ENCODE results near the gene CEPT1. TPM values are rescaled to one million over a fixed set of nuclear protein-coding genes. Genes with fewer than 3 reads are reported as not detected.

CEPT1 gene
- total RNA-seq, 1 donor from 2014 or later = 34.9 TPM

- no peak for DNase-seq (ENCODE audit: low spot score)
These were observed 52.9 kb downstream of the CEPT1 start for GRCh38 chr1:111192658-111193519.

GRCh38 chr1:111193712-111194480, 53.9 kb downstream of the CEPT1 start:
- no peak for DNase-seq (ENCODE audit: low spot score)

GRCh38 chr1:111195002-111195684, 55.1 kb downstream of the CEPT1 start:
- no peak for DNase-seq (ENCODE audit: low spot score)

GRCh38 chr1:111196213-111196612, 56.2 kb downstream of the CEPT1 start:
- DNase-seq (ENCODE audit: low spot score) = no peak

- no peak for DNase-seq (ENCODE audit: low spot score)
These were observed 57.7 kb downstream of the CEPT1 start for GRCh38 chr1:111197598-111198284.

DNA sequence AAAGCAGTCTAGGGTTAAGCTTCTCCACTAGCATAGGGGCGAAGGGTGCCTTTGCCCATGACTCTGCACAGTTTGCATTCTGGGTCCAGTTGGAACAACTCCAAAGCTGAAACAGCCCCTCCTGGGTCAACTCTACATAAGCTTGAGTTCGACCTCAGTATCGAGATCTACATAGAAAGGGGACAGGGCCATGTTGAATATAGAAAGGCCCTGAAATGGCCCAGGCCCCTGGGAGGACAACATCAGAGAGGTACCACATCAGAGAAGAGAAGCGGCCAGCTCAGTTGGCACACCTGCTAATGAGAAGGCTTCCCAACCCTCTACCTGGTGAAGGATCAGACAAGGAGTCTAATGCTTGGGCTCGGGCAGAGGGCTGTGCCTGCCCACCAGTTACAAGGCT, 58.8 kb downstream of the CEPT1 start:
- no peak for DNase-seq (ENCODE audit: low spot score)

- no peak for DNase-seq (ENCODE audit: low spot score)
These were observed 59.3 kb downstream of the CEPT1 start for GRCh38 chr1:111199329-111199728.

- DNase-seq (ENCODE audit: low spot score) = peak; percentile 78
These were observed 60.1 kb downstream of the CEPT1 start, which contains the start of gene DENND2D for GRCh38 chr1:111199881-111200801. TSS of gene DENND2D (minus strand) at chr1:111200646. CDS start at chr1:111200459, 187 bp downstream.

DNA sequence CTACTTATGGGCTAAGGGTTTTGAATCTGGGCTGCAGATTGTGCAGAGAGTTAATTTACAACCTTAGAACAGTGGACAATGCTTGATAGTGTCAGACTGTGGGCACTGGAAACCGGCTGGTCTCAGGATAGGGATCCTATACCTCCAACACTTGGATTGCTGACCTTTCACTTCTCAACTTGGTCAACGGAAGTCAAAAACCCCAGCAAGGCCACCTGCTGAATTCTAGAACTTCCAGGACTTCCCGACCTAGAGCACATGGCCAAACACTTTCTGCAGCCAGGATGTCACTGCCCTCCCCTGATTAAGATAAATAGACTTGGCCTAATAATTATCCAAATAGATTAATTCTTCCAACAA, 60.8 kb downstream of the CEPT1 start:
- no peak for DNase-seq (ENCODE audit: low spot score)

GRCh38 chr1:111201275-111202090, 61.5 kb downstream of the CEPT1 start:
- no peak for DNase-seq (ENCODE audit: low spot score)

DNA sequence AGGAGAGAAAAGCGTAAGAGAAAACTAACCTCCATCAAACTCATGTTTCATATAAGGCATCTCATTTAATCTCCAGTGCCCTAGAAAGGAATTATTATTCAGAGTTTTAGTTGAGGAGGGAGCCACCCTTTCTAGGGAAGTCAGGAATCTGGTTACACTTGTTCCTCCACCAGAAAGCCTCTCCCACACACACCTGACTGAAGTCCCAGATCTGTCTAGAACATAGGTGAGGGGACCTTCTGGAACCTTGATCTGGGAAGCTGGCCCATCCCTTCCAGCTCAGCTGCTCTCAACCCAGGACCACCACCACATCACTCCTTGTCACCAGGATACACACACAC, 62.3 kb downstream of the CEPT1 start:
- peak; percentile 44 for DNase-seq (ENCODE audit: low spot score)

DNA sequence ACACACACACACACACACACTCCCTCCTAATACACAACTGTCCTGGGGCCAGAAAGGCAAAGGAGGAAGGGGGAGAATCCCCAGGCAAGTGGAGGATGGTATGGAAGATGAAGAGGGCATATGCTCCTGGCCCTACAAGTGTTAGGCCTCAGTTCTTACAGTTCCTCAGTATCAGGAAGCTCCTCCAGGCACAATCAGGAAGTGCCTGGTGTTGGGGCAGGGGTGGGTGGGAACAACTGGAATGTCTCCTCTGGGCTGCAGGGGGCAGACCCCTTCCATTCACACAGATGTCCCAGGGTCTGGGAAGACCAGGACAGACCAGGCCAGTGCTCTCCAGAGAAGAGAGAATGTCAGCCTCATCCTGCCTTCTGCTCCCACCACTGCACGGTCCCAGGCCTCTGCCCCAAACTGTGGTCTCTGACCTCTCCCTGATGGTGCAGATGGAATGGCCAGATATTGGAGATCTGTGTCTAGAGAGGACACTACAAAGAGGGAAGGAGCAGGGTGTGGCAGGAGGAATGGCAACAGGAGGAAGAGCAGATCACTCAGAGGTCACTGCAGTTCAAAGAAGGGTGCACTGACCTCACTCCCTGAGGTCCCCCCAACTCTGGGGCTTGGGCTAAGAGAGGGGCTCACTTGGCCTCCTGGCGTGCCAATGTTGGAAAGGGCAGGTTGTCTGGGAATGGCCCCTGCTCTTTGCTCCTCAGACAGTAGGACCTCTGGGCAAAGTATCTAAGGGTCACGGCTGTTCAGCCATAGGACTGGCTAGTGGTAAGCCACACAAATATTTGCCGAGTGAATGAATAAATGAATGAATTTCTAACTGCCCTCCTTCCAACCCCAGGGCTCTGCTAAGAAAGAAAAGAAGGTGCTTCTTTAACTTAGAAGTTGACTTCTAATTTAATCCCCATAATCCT, 62.9 kb downstream of the CEPT1 start:
- no peak for DNase-seq (ENCODE audit: low spot score)

GRCh38 chr1:111203681-111204200, 63.7 kb downstream of the CEPT1 start:
- peak; percentile 81 for DNase-seq (ENCODE audit: low spot score)

- DNase-seq (ENCODE audit: low spot score) = peak; percentile 50
These were observed 64.4 kb downstream of the CEPT1 start for GRCh38 chr1:111204201-111204982.

- no peak for DNase-seq (ENCODE audit: low spot score)
These were observed 65.1 kb downstream of the CEPT1 start for GRCh38 chr1:111204983-111205713.

- DNase-seq (ENCODE audit: low spot score) = no peak
These were observed 65.7 kb downstream of the CEPT1 start for GRCh38 chr1:111205714-111206050.

GRCh38 chr1:111208921-111209320, 68.9 kb downstream of the CEPT1 start:
- no peak for DNase-seq (ENCODE audit: low spot score)

All from mucosa of gallbladder (tissue), 1 donor.